Panc1 (cell line): ENCODE data around the gene SENP7.

ENCODE experiments used
- TF ChIP-seq, protein P1 (sequence below), 2 experiments: IDR thresholded peaks; 2 replicates each; pipeline ENCODE4 v1.6.1; 2011 to 2012; ENCODE audit warnings: low read depth in 2 of 2, control low read depth in 1 of 2, low read length in 1 of 2, mild to moderate bottlenecking in 1 of 2, moderate library complexity in 1 of 2; ENCODE audit not compliant: insufficient read depth in 1 of 2
- TF ChIP-seq, protein P2 (sequence below): fragments of 450-650 bp; IDR thresholded peaks from 2 replicates; pipeline ENCODE4 v1.5.1; 2017; ENCODE audit warnings: mild to moderate bottlenecking

DNA sequence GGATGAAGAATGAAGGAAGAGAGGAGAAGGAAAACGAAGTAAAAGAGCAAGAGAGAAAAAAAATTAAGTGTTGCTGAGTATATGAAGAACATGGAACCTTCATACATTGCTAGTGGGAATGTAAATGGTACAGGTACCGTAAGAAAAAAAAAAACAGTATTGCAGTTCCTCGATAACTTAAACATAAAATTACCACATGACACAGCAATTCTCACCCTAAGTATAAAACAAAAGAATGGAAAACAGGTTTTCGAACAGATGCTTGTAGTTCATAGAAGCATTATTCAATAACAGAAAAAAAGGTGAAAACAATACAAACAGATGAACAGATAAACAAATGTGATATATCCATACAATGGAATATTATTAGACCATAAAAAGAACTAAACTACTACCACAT, 51.6 kb downstream of the SENP7 start:
- TF ChIP-seq, protein P1, sequence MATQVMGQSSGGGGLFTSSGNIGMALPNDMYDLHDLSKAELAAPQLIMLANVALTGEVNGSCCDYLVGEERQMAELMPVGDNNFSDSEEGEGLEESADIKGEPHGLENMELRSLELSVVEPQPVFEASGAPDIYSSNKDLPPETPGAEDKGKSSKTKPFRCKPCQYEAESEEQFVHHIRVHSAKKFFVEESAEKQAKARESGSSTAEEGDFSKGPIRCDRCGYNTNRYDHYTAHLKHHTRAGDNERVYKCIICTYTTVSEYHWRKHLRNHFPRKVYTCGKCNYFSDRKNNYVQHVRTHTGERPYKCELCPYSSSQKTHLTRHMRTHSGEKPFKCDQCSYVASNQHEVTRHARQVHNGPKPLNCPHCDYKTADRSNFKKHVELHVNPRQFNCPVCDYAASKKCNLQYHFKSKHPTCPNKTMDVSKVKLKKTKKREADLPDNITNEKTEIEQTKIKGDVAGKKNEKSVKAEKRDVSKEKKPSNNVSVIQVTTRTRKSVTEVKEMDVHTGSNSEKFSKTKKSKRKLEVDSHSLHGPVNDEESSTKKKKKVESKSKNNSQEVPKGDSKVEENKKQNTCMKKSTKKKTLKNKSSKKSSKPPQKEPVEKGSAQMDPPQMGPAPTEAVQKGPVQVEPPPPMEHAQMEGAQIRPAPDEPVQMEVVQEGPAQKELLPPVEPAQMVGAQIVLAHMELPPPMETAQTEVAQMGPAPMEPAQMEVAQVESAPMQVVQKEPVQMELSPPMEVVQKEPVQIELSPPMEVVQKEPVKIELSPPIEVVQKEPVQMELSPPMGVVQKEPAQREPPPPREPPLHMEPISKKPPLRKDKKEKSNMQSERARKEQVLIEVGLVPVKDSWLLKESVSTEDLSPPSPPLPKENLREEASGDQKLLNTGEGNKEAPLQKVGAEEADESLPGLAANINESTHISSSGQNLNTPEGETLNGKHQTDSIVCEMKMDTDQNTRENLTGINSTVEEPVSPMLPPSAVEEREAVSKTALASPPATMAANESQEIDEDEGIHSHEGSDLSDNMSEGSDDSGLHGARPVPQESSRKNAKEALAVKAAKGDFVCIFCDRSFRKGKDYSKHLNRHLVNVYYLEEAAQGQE (IDR thresholded peaks at IDR 0.05; ENCODE audit: insufficient read depth in 1 of 2, low read depth in 2 of 2, low read length in 1 of 2), result no peak
- TF ChIP-seq, protein P2, sequence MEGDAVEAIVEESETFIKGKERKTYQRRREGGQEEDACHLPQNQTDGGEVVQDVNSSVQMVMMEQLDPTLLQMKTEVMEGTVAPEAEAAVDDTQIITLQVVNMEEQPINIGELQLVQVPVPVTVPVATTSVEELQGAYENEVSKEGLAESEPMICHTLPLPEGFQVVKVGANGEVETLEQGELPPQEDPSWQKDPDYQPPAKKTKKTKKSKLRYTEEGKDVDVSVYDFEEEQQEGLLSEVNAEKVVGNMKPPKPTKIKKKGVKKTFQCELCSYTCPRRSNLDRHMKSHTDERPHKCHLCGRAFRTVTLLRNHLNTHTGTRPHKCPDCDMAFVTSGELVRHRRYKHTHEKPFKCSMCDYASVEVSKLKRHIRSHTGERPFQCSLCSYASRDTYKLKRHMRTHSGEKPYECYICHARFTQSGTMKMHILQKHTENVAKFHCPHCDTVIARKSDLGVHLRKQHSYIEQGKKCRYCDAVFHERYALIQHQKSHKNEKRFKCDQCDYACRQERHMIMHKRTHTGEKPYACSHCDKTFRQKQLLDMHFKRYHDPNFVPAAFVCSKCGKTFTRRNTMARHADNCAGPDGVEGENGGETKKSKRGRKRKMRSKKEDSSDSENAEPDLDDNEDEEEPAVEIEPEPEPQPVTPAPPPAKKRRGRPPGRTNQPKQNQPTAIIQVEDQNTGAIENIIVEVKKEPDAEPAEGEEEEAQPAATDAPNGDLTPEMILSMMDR, result no peak
